HG02938 (cell line): ENCODE data around the gene STX8.
"Not testable (repeated sequence)": the region's sequence is repeated elsewhere in the genome, so short reads cannot be mapped to it uniquely, and the experiment has no call there.

Experiments
- ATAC-seq: cut with Tn5 transposase; IDR thresholded peaks from one replicate; pipeline ENCODE4 v1.9.1; 2021; ENCODE audit warnings: mild to moderate bottlenecking, moderate library complexity; ENCODE audit not compliant: unreplicated experiment

Gene STX8

DNA sequence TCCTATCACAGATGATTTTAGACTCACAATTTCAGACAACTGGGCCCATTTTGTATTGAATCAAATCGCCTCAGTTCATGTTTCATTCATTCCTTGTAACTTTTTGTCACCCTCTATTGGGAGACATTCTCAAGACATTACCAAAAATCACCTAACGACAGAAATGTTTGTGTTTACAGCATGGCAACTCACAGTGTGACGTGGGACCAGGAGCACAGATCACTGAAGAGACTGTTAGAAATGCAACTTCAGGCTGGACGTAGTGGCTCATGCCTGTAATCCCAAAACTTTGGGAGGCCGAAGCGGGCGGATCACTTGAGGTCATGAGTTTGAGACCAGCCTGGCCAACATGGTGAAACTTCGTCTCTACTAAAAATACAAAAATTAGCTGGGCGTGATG, 304.7 kb downstream of the STX8 start:
- no peak for ATAC-seq

GRCh38 chr17:9269350-9270035, 306.1 kb downstream of the STX8 start:
- no peak for ATAC-seq

DNA sequence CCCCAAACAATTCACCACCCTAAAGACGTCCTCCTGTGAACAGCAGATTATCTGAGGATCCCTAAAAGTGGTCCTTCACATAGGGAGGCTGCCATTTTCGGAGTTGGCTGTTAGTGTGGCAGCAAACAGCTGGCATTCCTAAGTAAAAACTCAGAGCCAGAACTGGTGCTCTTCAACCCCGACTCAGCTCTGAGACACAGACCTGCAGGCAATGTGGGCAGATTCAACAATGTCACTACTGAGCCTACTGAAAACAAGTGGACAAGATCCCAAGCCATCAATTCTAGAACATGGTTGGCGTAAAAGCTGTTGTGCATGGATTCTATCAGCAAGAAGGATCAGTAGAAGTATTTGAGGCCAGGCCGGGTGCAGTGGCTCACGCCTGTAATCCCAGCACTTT, 307.1 kb downstream of the STX8 start:
- ATAC-seq = no peak

DNA sequence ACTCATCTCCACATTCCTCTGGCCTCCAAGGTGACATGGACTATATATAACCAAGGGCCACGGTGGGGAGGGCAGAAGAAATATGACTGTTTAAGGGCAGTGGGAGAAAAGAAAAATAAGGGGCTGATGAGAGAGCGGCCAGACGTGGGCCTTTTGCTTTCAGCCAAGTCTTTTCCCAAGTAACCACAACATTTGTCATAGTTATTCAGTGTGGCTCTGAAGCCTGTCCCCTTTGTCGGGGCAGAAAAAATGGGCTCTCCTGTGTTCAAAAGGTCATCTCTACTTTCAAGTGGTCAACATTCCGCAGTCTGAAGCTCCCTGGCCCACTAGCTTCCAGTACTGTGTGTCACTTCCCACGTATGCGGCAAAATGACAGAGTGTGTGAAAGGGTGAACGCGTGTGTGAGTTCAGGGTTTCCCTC, 308.9 kb downstream of the STX8 start:
- no peak for ATAC-seq

GRCh38 chr17:9266031-9266680, 309.5 kb downstream of the STX8 start:
- no peak for ATAC-seq

GRCh38 chr17:9261081-9262012, 314.3 kb downstream of the STX8 start:
- ATAC-seq = no peak

GRCh38 chr17:9259419-9259818, 316.2 kb downstream of the STX8 start:
- no peak for ATAC-seq

DNA sequence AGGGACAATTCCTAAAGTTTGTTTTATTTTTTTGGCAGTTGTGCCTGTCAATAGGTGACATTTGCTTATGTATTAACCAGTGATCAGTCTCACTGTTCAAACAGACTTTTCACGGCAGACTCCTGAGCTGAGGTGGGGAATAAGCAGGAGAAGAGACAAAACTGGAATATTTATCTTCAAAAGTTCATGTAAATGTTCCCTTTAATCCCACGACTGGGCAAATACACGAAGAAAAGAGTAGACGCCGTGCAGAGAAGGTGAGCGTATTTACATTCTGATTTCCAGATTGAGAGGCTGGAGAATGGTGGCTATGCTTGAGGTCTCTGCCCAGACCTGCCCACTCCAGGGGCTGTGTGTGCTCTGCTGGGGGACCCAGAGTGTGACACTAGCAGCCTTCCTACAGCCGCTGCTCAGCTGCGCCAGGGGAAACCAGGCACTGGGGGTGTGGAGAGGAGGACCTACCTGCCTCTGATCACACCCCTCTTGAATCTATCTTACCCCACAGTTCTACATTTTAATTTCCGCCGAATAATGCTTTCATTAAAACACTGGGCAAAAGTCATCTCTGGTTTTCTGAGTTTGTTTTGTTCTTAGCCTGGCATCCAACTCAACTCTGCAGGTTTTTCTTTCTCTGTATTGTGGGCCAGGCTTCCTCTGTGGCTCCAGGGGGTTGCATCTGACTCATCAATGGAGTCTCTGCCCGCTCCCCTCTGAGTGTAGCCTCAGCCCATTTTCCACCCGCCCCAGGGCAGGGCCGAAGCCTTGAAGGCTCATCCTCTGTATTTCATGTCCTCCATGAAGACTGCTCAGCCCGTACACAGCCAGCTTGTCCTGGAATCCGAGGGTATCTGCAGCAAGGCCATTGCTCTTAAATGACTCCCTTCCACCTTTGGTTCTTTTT, 317.3 kb downstream of the STX8 start:
- no peak for ATAC-seq

GRCh38 chr17:9257630-9257965, 318.0 kb downstream of the STX8 start:
- ATAC-seq = not testable (repeated sequence)

GRCh38 chr17:9256751-9257629, 318.6 kb downstream of the STX8 start:
- no peak for ATAC-seq

DNA sequence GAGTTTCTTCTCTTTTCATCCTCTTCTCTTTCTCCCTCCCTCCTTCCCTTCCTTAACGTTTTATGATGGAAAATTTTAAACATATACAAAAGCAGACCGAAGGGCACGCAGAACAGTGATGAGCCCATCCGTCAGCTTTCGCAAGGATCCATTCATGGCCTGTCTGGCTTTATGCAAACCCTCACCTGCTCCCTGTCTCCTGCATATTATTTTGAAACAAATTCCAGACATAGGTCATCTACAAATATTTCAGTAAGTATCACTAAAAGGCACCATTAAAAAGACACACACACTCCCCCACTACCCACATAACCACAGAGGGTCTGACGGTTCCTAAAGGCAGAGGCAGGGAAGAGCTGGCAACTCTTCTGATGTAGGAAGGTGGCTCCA, 319.3 kb downstream of the STX8 start:
- no peak for ATAC-seq

GRCh38 chr17:9255833-9256232, 319.8 kb downstream of the STX8 start:
- no peak for ATAC-seq

GRCh38 chr17:9254841-9255240, 320.8 kb downstream of the STX8 start:
- ATAC-seq = no peak

GRCh38 chr17:9253308-9253707, 322.3 kb downstream of the STX8 start:
- ATAC-seq = no peak

DNA sequence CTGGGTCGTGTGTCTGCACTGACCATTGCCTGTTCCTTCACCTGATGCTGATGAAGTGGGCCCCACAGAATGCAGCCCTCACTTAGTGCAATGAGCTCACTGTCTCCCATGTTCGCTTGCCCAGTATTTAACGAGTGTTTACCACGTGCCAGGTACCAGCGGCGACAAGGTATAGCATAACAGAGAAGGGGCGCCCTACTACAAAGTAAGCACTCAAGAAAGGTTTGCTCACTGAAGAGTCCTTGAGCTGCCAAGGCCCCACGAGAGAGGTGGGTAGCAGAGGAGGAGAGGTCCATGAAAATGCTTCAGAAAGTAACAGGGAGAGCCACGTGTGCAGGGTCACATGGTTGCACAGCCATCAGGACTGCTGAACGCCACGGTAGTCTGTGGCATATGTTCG, 324.3 kb downstream of the STX8 start:
- ATAC-seq = no peak

- no peak for ATAC-seq
Measured at GRCh38 chr17:9249245-9249953, 326.2 kb downstream of the STX8 start.

- no peak for ATAC-seq
Measured at GRCh38 chr17:9247401-9247938, 328.1 kb downstream of the STX8 start.

DNA sequence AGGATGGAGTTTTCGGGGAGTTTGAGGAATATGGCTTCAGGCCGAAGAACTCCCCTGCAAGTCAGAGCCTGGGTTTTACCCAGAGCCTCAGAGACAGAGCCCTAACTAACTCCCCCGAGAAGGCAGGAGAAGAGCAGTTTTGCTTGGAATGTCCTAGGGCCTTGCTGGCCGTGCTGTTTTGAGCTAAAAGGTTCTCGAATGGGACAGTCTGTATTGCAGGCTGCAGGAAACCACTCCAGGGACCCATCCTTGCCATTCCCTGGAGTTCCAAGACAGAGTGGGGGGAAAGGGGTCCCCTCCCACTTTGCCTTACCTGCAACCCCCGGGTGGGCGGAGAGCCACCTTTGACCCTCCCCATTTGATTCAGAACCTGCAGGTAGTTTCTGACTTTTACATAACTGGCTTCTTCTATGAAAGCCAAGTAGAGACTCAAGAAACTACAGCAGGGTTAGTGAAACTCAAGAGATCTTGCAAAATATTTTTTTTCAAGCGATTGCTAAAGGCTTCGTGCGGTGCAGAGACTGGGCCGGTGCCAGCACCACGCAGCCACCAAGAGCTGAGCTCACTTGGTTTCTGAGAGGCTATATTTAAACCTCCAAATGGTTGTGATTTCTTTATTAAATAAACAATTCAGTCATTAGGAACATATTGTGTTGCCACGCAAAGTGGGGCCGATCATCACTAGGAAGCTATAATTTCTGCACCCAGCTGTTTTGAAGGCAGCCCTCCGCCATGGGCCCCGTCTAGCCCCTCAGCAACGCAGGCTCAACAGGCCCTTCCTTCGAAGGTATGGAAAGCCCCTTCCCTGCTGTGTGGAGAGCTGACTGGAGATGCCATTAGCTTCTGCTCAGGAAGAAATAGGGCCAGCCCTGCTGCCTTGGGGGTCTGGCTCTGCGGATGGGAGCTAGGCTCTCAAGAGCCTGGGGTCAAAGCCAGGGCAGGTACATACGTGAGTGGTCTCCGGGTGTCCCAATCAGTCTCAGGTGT, 331.3 kb downstream of the STX8 start:
- ATAC-seq = no peak
